ENCODE measurements around the gene ERBB3. TPM values are rescaled to one million over a fixed set of nuclear protein-coding genes. Genes with fewer than 3 reads are reported as not detected.
"Not testable (repeated sequence)": the region's sequence is repeated elsewhere in the genome, so short reads cannot be mapped to it uniquely, and the experiment has no call there.

ERBB3 gene
- total RNA-seq, 3 donors from 2014 or later, result 0.48 to 187 (median 119) TPM

GRCh38 chr12:56110571-56110970 is 30.6 kb downstream of the ERBB3 start:
- Histone ChIP-seq H3K27me3 (no peaks in the 10 kb centered on the region), H3K9me3 (no peaks in the 10 kb centered on the region), H3K27ac (no peak overlapping the region), H3K4me1 (peaks cover 0 to 7% of the 10 kb centered on the region in 2 donors), H3K36me3 (peaks cover 7% of the 10 kb centered on the region), H3K4me3 (no peak overlapping the region)
- TF ChIP-seq, protein P1, sequence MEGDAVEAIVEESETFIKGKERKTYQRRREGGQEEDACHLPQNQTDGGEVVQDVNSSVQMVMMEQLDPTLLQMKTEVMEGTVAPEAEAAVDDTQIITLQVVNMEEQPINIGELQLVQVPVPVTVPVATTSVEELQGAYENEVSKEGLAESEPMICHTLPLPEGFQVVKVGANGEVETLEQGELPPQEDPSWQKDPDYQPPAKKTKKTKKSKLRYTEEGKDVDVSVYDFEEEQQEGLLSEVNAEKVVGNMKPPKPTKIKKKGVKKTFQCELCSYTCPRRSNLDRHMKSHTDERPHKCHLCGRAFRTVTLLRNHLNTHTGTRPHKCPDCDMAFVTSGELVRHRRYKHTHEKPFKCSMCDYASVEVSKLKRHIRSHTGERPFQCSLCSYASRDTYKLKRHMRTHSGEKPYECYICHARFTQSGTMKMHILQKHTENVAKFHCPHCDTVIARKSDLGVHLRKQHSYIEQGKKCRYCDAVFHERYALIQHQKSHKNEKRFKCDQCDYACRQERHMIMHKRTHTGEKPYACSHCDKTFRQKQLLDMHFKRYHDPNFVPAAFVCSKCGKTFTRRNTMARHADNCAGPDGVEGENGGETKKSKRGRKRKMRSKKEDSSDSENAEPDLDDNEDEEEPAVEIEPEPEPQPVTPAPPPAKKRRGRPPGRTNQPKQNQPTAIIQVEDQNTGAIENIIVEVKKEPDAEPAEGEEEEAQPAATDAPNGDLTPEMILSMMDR (IDR thresholded peaks at IDR 0.05), result no peak
- TF ChIP-seq POLR2A (IDR thresholded peaks at IDR 0.05), result no peak
- TF ChIP-seq POLR2AphosphoS5 (IDR thresholded peaks at IDR 0.05), result no peak
- intact Hi-C loops (cut with DNase I; ENCODE audit: low total_unique reads), result no loop called here
- DNase-seq (ENCODE audit: low spot score in 2 of 2), result no peak

DNA sequence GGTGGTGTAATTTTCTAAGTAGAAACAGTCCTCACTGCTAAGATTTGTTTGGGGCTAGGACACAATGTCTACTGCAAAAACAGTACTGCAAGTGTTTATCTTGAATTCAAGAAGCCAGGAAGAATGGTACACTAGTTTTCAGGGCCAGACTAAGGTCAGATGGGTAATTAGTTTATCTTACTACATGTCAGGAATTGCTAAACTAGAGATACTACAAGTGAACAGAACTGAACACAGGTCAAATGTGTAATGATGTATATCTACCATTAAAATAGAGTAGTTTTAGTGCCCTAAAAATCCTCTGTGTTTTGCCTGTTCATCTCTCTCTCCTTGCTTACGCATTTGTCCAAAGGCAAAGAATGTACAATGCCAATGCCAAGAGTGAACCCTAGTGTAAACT is 34.1 kb downstream of the ERBB3 start:
- TF ChIP-seq POLR2A (IDR thresholded peaks at IDR 0.05), result no peak
- TF ChIP-seq, protein P1 (IDR thresholded peaks at IDR 0.05), result no peak
- no peak for TF ChIP-seq POLR2AphosphoS5 (IDR thresholded peaks at IDR 0.05)
- no peaks in the 10 kb centered on the region for H3K27me3 ChIP-seq
- intact Hi-C loops (cut with DNase I; ENCODE audit: low total_unique reads), result no loop called here
- H3K4me3 ChIP-seq, result no peak overlapping the region
- no peaks in the 10 kb centered on the region for H3K4me1 ChIP-seq
- no peak for DNase-seq (ENCODE audit: low spot score in 2 of 2)
- H3K9me3 ChIP-seq, result no peaks in the 10 kb centered on the region
- peaks cover 7% of the 10 kb centered on the region for H3K36me3 ChIP-seq
- no peak overlapping the region for H3K27ac ChIP-seq

GRCh38 chr12:56115329-56115728 is 35.4 kb downstream of the ERBB3 start:
- Histone ChIP-seq H3K4me1 (peaks cover 5 to 8% of the 10 kb centered on the region in 2 donors), H3K36me3 (peaks cover 7% of the 10 kb centered on the region), H3K27ac (peak overlapping the region; percentile 96 to 98), H3K9me3 (no peaks in the 10 kb centered on the region), H3K4me3 (peak overlapping the region; percentile 75 to 81 (median 80)), H3K27me3 (no peaks in the 10 kb centered on the region)
- TF ChIP-seq POLR2AphosphoS5 (IDR thresholded peaks at IDR 0.05), result no peak
- TF ChIP-seq, protein P1 (IDR thresholded peaks at IDR 0.05), result no peak
- TF ChIP-seq POLR2A (IDR thresholded peaks at IDR 0.05), result no peak
- peak in 1 of 2 donors; percentile 55 for DNase-seq (ENCODE audit: low spot score in 2 of 2)
- intact Hi-C loops (cut with DNase I; ENCODE audit: low total_unique reads), result no loop called here

DNA sequence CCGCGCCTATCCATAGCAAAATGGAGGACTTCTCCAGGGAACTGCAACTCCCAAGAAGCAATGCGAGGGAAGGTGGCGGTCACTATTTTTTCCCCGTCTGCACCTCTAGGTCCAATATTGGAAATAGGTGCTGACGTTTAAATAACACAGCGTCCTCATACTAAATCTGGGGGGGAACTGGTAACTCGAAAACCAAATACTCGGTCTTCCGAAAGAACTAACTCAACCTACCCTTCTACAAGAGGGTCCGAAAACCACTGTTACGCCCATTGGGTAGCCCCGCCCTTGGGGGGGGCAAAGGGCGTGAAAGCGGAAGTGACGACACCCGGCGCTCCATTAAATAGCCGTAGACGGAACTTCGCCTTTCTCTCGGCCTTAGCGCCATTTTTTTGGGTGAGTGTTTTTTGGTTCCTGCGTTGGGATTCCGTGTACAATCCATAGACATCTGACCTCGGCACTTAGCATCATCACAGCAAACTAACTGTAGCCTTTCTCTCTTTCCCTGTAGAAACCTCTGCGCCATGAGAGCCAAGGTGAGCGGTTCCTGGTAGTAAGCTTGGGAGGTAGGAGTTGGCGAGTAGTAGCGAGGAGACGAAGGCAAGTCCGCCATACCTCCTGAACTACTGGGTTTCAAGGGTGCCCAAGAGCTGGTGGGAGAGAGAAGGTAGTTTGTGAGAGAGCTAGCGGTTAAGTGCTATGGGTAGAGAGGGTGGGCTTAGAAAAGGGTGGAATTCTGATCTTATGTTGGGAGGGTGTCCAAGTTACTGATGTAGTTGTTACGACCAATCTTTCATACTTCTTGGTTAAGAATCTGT is 36.5 kb downstream of the ERBB3 start, which contains the start of gene RPL41:
Gene RPL41, plus strand, starts transcription at position 367 of the 815 bp plus-strand sequence.
- Histone ChIP-seq H3K27ac (peak within 1 kb of the TSS; percentile 96 to 98), H3K9me3 (no peaks in the 10 kb centered on the region), H3K4me1 (peaks cover 5 to 8% of the 10 kb centered on the region in 2 donors), H3K27me3 (no peaks in the 10 kb centered on the region), H3K4me3 (peak within 1 kb of the TSS; percentile 75 to 81 (median 80)), H3K36me3 (no peaks in the 10 kb centered on the region)
- TF ChIP-seq POLR2AphosphoS5 (IDR thresholded peaks at IDR 0.05), result peak; percentile 98 to 100 (median 100)
- TF ChIP-seq POLR2A (IDR thresholded peaks at IDR 0.05), result peak; percentile 99
- TF ChIP-seq, protein P1 (IDR thresholded peaks at IDR 0.05), result peak in 1 of 3 donors; percentile 47
- peak; percentile 94 to 96 for DNase-seq (ENCODE audit: low spot score in 2 of 2)
- intact Hi-C loops (cut with DNase I; ENCODE audit: low total_unique reads), result no loop called here

GRCh38 chr12:56117082-56117706 is 37.2 kb downstream of the ERBB3 start:
- H3K9me3 ChIP-seq; DNase-seq (ENCODE audit: low spot score in 2 of 2); H3K27me3 ChIP-seq; H3K4me1 ChIP-seq; intact Hi-C loops (cut with DNase I; ENCODE audit: low total_unique reads); H3K36me3 ChIP-seq: not testable (repeated sequence)
- Histone ChIP-seq H3K27ac (peak overlapping the region; percentile 96 to 98), H3K4me3 (peak overlapping the region; percentile 75 to 81 (median 80))

Data from breast epithelium (tissue), 4 donors.